ENCODE data around the gene CDKN2AIP.

DNA sequence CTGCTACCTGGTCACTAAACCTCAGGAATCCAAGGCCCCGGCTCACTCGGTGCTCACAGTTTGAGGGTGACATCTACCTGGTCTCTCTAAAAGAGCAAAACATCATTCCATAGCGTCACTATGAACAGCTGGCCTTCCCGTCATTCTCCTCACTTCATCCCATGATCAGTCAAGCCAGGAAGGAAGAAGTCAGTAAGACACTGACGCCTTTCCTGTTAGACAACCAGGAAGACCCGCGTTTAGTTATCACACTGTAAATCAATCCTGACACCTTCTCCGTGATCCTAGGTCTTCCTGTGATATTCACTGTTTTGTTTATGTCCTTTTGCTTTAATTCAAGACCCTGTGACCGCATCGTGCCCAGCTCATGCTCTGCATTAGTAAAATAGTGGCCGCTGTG lies 31.6 kb upstream of the CDKN2AIP start:
- TF ChIP-seq CTCF (conservative IDR thresholded peaks at IDR 0.05; ENCODE audit: low read length) = no peak
- no peak for TF ChIP-seq EZH2phosphoT487 (IDR thresholded peaks at IDR 0.05; ENCODE audit: borderline replicate concordance, low read depth, low read length)
